Liver (tissue), 3 donors: Measurements from ENCODE around the gene HIPK2.

Experiments used
- CTCF ChIP-seq: fragments of 150-350 bp; IDR thresholded peaks from 2 replicates; pipeline ENCODE4 v1.5.1; 2017; ENCODE audit warnings: improper control_type of control experiment, low read depth, low read length; ENCODE audit not compliant: missing input control
- GABPA ChIP-seq, 2 donors: IDR thresholded peaks in 1 of 2; conservative IDR thresholded peaks in 1 of 2; 2 replicates each; pipeline ENCODE4 v1.6.1; 2016; ENCODE audit warnings: antibody characterized with exemption in 2 of 2, mild to moderate bottlenecking in 1 of 2, moderate library complexity in 1 of 2
- JUND ChIP-seq, 2 donors: IDR thresholded peaks; 2 replicates each; pipeline ENCODE4 v1.6.1; 2016; ENCODE audit warnings: antibody characterized with exemption in 2 of 2
- MAX ChIP-seq: IDR thresholded peaks from 2 replicates; pipeline ENCODE4 v1.6.1; 2016; ENCODE audit warnings: antibody characterized with exemption
- RAD21 ChIP-seq, 2 donors: IDR thresholded peaks; 2 replicates each; pipeline ENCODE4 v1.6.1; 2016; ENCODE audit warnings: antibody characterized with exemption in 2 of 2, mild to moderate bottlenecking in 2 of 2
- donor health status: healthy.
- donor health status: healthy.

- no peak for TF ChIP-seq RAD21 (IDR thresholded peaks at IDR 0.05)
- TF ChIP-seq CTCF: no peak
- no peak for TF ChIP-seq JUND (IDR thresholded peaks at IDR 0.05)
- TF ChIP-seq GABPA (IDR thresholded peaks at IDR 0.05 in 1 of 2, conservative IDR thresholded peaks at IDR 0.05 in 1 of 2): no peak
- TF ChIP-seq MAX: no peak
Measured at GRCh38 chr7:139646566-139646965, 131.2 kb downstream of the HIPK2 start.
